ENCODE data around the gene MYO1E.

GRCh38 chr15:59330649-59331048 is 42.0 kb downstream of the MYO1E start:
- TF ChIP-seq CTCF (conservative IDR thresholded peaks at IDR 0.05; ENCODE audit: low read depth, low read length) (no peak), POLR2A (IDR thresholded peaks at IDR 0.05; ENCODE audit: low read depth, low read length) (no peak), RAD21 (IDR thresholded peaks at IDR 0.05; ENCODE audit: low read length) (no peak), SMC3 (IDR thresholded peaks at IDR 0.05; ENCODE audit: low read depth, low read length) (no peak)

All from IMR-90 (cell line).